Lower lobe of right lung (tissue), 2 donors: ENCODE data around the gene FUNDC1. TPM values are rescaled to one million over a fixed set of nuclear protein-coding genes. Genes with fewer than 3 reads are reported as not detected.

Experiments used
- ATAC-seq, 2 donors: fragments of 200-7000 bp; cut with Tn5 transposase; one replicate each; pipeline ENCODE4 v1.9.1; 2020 to 2022; ENCODE audit warnings: mild to moderate bottlenecking in 2 of 2, moderate library complexity in 2 of 2
- DNase-seq: peaks from one replicate; pipeline ENCODE4 v3.0.0-alpha.2; 2020
- H3K27ac ChIP-seq: fragments of 200-600 bp; one replicate; pipeline ENCODE4 v1.8.0; 2022
- H3K27me3 ChIP-seq: fragments of 200-600 bp; one replicate; pipeline ENCODE4 v1.8.0; 2022; ENCODE audit warnings: low read depth
- H3K36me3 ChIP-seq: fragments of 200-600 bp; one replicate; pipeline ENCODE4 v1.8.0; 2022; ENCODE audit warnings: mild to moderate bottlenecking
- H3K4me1 ChIP-seq: fragments of 200-600 bp; one replicate; pipeline ENCODE4 v1.8.0; 2022
- H3K4me3 ChIP-seq: fragments of 200-600 bp; one replicate; pipeline ENCODE4 v1.8.0; 2022; ENCODE audit warnings: mild to moderate bottlenecking
- H3K9me3 ChIP-seq: fragments of 200-600 bp; one replicate; pipeline ENCODE4 v1.8.0; 2022
- intact Hi-C: fragments of 100-400 bp; cut with DNase I; formaldehyde crosslinking; loops from one replicate; pipeline ENCODE4 v1.11.0; 2022
- total RNA-seq: library from RNA; stranded (reverse); fragmentation: NEBNext Ultra II Directional; extraction: Animal tissue kit (Norgen Biotek cat#: 25700); gene quantifications from one replicate; pipeline ENCODE4 v1.2.1, GENCODE V29; 2021
- TF ChIP-seq, protein P1 (sequence below): fragments of 200-600 bp; IDR thresholded peaks from one replicate; pipeline ENCODE4 v1.8.0; 2022; ENCODE audit warnings: antibody characterized with exemption, mild to moderate bottlenecking
- donor health status: DM: no; HTN: yes; CAD: no; lungs with severe emphysema.

The FUNDC1 gene
- total RNA-seq, 1 donor from 2014 or later, result 9.1 TPM

DNA sequence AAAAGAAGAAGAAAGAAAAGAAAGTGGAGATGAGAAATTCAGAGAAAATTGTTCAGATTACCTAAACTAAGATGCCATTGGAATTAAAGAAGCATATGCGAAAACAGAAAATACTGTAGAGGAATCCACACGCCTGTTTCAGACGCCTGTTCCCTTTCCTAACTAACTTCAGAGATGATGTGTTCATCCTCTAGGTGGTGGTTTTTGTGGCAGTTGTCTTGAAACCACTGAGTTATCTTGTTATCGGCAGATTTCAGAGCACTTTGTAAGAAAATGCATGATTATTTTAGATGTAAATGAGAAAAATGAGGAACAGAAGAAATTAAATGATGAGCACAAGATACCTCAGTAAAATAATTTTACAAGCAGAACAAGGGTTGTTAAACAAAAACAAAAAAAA is 48.3 kb downstream of the FUNDC1 start:
- ATAC-seq, result no peak
- TF ChIP-seq, protein P1, sequence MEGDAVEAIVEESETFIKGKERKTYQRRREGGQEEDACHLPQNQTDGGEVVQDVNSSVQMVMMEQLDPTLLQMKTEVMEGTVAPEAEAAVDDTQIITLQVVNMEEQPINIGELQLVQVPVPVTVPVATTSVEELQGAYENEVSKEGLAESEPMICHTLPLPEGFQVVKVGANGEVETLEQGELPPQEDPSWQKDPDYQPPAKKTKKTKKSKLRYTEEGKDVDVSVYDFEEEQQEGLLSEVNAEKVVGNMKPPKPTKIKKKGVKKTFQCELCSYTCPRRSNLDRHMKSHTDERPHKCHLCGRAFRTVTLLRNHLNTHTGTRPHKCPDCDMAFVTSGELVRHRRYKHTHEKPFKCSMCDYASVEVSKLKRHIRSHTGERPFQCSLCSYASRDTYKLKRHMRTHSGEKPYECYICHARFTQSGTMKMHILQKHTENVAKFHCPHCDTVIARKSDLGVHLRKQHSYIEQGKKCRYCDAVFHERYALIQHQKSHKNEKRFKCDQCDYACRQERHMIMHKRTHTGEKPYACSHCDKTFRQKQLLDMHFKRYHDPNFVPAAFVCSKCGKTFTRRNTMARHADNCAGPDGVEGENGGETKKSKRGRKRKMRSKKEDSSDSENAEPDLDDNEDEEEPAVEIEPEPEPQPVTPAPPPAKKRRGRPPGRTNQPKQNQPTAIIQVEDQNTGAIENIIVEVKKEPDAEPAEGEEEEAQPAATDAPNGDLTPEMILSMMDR, result no peak
- intact Hi-C loops, result no loop called here

DNA sequence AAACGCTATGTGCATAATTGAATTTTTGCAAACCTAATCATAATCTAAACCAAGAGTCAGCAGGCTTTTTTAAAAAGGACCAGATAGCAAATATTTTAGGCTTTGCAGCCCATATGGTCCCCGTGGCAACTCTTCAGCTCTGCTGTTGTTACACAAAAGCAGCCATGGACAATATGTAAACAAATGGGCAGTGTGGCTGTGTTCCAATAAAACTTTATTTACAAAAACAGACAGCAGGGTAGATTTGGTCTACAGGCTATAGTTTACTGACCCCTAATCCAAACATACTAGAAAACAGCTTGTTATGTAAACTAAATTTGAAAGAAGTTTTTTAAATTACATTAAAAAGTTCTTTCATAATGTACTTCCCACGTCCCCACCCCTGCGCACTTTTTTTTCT is 53.1 kb downstream of the FUNDC1 start:
- Histone ChIP-seq H3K4me1 (no peaks in the 10 kb centered on the region), H3K27me3 (no peaks in the 10 kb centered on the region), H3K27ac (no peak overlapping the region), H3K9me3 (no peaks in the 10 kb centered on the region), H3K36me3 (no peaks in the 10 kb centered on the region), H3K4me3 (no peak overlapping the region)
- TF ChIP-seq, protein P1, result no peak
- ATAC-seq (no peak), DNase-seq (no peak)
- intact Hi-C loops, result no loop called here

More for the DNA sequence above, 48.3 kb downstream of the FUNDC1 start:
- Histone ChIP-seq H3K27me3 (no peaks in the 10 kb centered on the region), H3K4me3 (no peak overlapping the region), H3K27ac (no peak overlapping the region), H3K4me1 (no peaks in the 10 kb centered on the region), H3K9me3 (no peaks in the 10 kb centered on the region), H3K36me3 (no peaks in the 10 kb centered on the region)
- no peak for DNase-seq

DNA sequence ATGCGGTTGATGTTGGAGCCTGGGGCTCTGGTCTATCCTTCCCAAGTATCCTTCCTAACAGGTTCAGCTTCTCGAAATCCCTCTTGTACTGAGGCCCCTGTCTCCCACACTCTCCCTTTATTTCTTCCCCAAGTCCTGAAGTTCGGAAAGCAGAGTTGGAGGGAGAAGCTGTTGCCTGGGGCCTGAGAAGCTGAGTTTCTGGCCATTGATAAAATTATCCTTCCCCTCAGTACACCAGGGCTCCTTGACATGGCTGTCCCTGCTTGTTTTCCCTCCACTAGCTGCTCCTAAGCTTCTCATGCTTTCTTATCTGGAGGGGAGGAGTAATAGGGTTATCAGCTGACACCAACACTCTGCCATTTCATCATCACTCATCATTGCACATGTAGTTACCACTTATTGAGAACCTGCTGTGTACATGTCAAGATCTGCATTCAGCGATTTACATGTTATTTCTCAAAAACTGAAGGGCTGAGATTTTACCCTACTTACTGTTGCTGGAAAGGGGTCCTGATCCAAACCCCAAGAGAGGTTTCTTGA is 58.0 kb downstream of the FUNDC1 start:
- Histone ChIP-seq H3K9me3 (no peaks in the 10 kb centered on the region), H3K36me3 (no peaks in the 10 kb centered on the region), H3K27ac (no peak overlapping the region), H3K4me3 (no peak overlapping the region), H3K4me1 (no peaks in the 10 kb centered on the region), H3K27me3 (no peaks in the 10 kb centered on the region)
- no peak for ATAC-seq
- intact Hi-C loops, result no loop called here
- TF ChIP-seq, protein P1, result no peak
- no peak for DNase-seq

DNA sequence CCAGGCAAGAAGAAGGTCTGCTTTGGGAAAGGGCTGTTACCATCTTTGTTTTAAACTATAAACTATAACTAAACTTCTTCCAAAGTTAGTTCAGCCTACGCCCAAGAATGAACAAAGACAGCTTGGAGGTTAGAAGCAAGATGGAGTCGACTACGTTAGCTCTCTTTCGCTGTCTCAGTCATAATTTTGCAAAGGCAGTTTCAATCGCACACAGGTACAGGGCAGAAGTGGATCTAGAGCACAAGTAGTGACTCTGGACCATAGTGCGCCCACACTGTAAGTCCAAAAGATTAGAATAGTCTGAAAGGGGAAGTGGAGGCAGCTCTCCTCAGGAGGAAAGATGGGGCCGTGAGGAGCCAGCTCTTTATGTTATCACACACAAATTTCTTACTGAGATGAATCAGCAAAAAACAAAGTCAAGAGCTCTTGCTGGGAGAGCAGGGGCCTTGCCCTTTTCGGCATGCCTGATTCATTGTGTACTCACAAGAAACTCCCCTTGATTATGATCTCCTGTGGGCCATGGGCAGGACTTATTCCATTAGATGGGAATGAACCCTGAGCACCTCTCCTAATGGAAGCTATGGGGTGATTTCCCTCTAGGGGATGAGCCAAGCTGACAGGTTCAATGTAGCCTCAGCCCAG is 58.6 kb downstream of the FUNDC1 start:
- no peaks in the 10 kb centered on the region for H3K4me1 ChIP-seq
- ATAC-seq (no peak), DNase-seq (no peak)
- no peak overlapping the region for H3K27ac ChIP-seq
- no peaks in the 10 kb centered on the region for H3K27me3 ChIP-seq
- no peak overlapping the region for H3K4me3 ChIP-seq
- TF ChIP-seq, protein P1, result no peak
- H3K9me3 ChIP-seq, result no peaks in the 10 kb centered on the region
- intact Hi-C loops, result no loop called here
- H3K36me3 ChIP-seq, result no peaks in the 10 kb centered on the region

DNA sequence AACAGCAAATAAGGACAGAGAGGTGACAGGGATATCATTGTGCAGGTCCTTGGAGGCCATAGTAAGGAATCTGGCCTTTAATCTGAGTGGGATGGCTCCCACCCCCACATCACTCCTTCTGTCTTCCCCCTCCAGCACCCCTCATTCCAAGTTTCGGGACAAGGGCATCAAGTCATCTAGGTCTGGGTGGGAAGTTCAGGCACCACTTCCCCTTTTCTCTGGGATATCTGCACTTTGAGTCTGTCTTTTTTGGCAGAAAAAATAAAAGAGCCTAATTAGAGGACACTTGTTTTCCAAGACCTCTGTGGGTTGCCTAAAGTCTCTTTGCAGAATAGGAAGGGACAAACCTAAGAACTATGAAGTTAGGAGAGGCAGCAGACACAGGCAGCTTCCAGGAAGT is 60.1 kb downstream of the FUNDC1 start:
- H3K4me1 ChIP-seq, result no peaks in the 10 kb centered on the region
- intact Hi-C loops, result no loop called here
- H3K27me3 ChIP-seq, result no peaks in the 10 kb centered on the region
- H3K9me3 ChIP-seq, result no peaks in the 10 kb centered on the region
- DNase-seq (no peak), ATAC-seq (no peak)
- TF ChIP-seq, protein P1, result no peak
- no peak overlapping the region for H3K27ac ChIP-seq
- no peak overlapping the region for H3K4me3 ChIP-seq
- H3K36me3 ChIP-seq, result no peaks in the 10 kb centered on the region
